WERI-Rb-1 (cell line): Measurements from ENCODE around the gene PLBD1.

Experiments
- DNase-seq: peaks from one replicate; pipeline ENCODE4 v3.0.0-alpha.2; 2020
- H3K27ac ChIP-seq: fragments of 250-450 bp; sonication (Bioruptor Pico); 2 replicates; pipeline ENCODE4 v1.5.1; 2020; ENCODE audit warnings: mild to moderate bottlenecking, moderate library complexity
- H3K27me3 ChIP-seq: fragments of 250-450 bp; sonication (Bioruptor Pico); 2 replicates; pipeline ENCODE4 v1.5.1; 2021; ENCODE audit warnings: mild to moderate bottlenecking, low read depth, moderate library complexity; ENCODE audit not compliant: insufficient read depth, severe bottlenecking
- H3K36me3 ChIP-seq: fragments of 250-450 bp; sonication (Bioruptor Pico); 2 replicates; pipeline ENCODE4 v1.5.1; 2020; ENCODE audit warnings: mild to moderate bottlenecking, moderate library complexity
- H3K4me3 ChIP-seq: 2 replicates; pipeline ENCODE4 v1.5.1; 2011; ENCODE audit warnings: low read depth, mild to moderate bottlenecking, control low read depth, low read length
- H3K9me3 ChIP-seq: fragments of 250-450 bp; sonication (Bioruptor Pico); 2 replicates; pipeline ENCODE4 v1.5.1; 2021; ENCODE audit warnings: mild to moderate bottlenecking, moderate library complexity; ENCODE audit not compliant: severe bottlenecking
- TF ChIP-seq, protein P1 (sequence below): IDR thresholded peaks from 2 replicates; pipeline ENCODE4 v1.5.1; 2011; ENCODE audit warnings: low read depth, mild to moderate bottlenecking, control low read depth, inconsistent platforms, low read length

PLBD1 gene

DNA sequence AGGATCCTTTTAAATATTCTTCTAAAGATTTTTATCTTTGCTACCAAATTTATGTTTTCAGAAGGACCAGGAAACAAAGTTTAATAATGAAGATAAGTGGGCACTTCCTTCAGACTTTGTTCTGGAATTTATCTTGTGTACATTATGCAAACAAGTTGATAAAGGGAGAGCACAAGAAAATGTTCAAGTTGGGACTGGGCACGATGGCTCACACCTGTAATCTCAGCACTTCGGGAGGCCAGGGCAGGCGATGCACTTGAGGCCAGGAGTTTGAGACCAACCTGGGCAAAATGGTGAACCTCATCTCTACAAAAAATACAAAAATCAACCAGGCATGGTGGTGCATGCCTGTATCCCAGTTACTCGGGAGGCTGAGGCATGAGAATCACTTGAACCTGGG is 4.6 kb downstream of the PLBD1 start:
- H3K27ac ChIP-seq = no peak overlapping the region
- H3K36me3 ChIP-seq = no peaks in the 10 kb centered on the region
- no peak for DNase-seq
- TF ChIP-seq, protein P1, sequence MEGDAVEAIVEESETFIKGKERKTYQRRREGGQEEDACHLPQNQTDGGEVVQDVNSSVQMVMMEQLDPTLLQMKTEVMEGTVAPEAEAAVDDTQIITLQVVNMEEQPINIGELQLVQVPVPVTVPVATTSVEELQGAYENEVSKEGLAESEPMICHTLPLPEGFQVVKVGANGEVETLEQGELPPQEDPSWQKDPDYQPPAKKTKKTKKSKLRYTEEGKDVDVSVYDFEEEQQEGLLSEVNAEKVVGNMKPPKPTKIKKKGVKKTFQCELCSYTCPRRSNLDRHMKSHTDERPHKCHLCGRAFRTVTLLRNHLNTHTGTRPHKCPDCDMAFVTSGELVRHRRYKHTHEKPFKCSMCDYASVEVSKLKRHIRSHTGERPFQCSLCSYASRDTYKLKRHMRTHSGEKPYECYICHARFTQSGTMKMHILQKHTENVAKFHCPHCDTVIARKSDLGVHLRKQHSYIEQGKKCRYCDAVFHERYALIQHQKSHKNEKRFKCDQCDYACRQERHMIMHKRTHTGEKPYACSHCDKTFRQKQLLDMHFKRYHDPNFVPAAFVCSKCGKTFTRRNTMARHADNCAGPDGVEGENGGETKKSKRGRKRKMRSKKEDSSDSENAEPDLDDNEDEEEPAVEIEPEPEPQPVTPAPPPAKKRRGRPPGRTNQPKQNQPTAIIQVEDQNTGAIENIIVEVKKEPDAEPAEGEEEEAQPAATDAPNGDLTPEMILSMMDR = no peak
- H3K9me3 ChIP-seq = peaks cover 6% of the 10 kb centered on the region
- H3K27me3 ChIP-seq = no peaks in the 10 kb centered on the region
- H3K4me3 ChIP-seq = no peak overlapping the region

GRCh38 chr12:14562279-14562678 is 5.4 kb downstream of the PLBD1 start:
- TF ChIP-seq, protein P1 = no peak
- peaks cover 2% of the 10 kb centered on the region for H3K9me3 ChIP-seq
- H3K27me3 ChIP-seq = no peaks in the 10 kb centered on the region
- no peak overlapping the region for H3K4me3 ChIP-seq
- DNase-seq = no peak
- no peaks in the 10 kb centered on the region for H3K36me3 ChIP-seq
- no peak overlapping the region for H3K27ac ChIP-seq

DNA sequence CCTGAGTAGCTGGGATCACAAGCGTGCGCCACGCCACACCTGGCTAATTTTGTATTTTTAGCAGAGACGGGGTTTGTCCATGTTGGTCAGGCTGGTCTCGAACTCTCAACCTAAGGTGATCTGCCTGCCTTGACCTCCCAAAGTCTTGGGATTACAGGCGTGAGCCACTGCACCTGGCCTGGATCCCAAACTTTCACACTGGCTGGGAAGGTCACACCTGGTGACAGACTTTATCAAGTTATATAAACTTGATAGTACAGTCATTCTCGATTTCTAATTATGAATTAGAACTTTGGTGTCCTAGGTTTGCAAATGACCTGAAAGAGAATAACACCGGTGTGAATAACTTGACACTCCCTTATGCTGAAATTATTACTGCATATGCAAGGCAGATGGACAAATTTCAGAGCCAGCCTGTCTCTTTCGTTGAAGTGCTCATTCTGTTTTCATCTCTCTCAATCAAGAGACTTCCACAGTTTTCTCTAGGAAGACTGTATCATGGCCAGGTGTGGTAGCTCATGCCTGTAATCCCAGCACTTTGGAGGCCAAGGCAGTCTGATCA is 5.9 kb downstream of the PLBD1 start:
- Histone ChIP-seq H3K27me3 (no peaks in the 10 kb centered on the region), H3K27ac (no peak overlapping the region), H3K9me3 (peaks cover 2% of the 10 kb centered on the region), H3K36me3 (no peaks in the 10 kb centered on the region), H3K4me3 (no peak overlapping the region)
- TF ChIP-seq, protein P1 = no peak
- DNase-seq = no peak

- Histone ChIP-seq H3K36me3 (no peaks in the 10 kb centered on the region), H3K27ac (no peak overlapping the region), H3K4me3 (no peak overlapping the region), H3K27me3 (no peaks in the 10 kb centered on the region), H3K9me3 (peaks cover 2% of the 10 kb centered on the region)
- TF ChIP-seq, protein P1 = no peak
- DNase-seq = no peak
Observed at GRCh38 chr12:14560904-14561574, 6.6 kb downstream of the PLBD1 start.

DNA sequence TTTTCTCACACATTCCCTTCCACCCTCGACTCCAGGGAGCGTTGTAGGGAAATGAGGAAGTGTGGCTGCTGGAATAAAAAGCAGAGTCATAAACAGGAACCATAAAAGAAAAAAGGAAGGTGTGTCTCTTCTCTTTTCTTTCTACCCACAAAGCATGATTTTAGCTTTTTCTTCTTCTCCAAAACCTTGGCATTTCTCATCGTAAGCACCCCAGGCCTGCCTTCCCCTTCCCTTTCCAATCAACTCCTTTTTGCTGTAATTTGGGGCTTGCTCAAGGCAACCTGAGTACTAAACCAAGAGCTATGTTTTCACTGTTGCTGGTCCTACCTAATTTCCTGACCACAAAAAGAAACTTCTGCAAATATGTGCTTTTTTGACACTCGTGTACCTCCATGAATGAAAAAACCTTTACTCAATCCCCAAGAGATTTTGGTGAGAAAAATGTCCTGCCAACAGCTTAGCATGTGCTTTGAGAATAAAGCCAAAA is 9.2 kb downstream of the PLBD1 start:
- TF ChIP-seq, protein P1 = no peak
- no peaks in the 10 kb centered on the region for H3K36me3 ChIP-seq
- H3K27ac ChIP-seq = no peak overlapping the region
- H3K27me3 ChIP-seq = no peaks in the 10 kb centered on the region
- no peak overlapping the region for H3K4me3 ChIP-seq
- no peak for DNase-seq
- peaks cover 2% of the 10 kb centered on the region for H3K9me3 ChIP-seq
